Activated T-helper 1 cell treated with anti-CD3 and anti-CD28 coated beads, Interleukin-12 subunit alpha, Interleukin-12 subunit beta, Interleukin-2, Interleukin-4 antibody, amounts not matched to agents 30 ng/mL and 10 ng/mL and 1 ng/mL, durations not matched to agents 14 hours and 24 hours and 36 hours (primary cell): Measurements from ENCODE around the gene PRKCZ. TPM values are rescaled to one million over a fixed set of nuclear protein-coding genes. Genes with fewer than 3 reads are reported as not detected.
A peak's percentile ranks its signal among the peaks of the same experiment; 100 is the strongest.

Source experiments
- DNase-seq: peaks from one replicate; pipeline ENCODE4 v3.0.0; 2021; ENCODE audit warnings: low spot score
- H3K27ac Mint-ChIP-seq: one replicate; pipeline ENCODE4 v1.8.0; 2021; ENCODE audit warnings: mild to moderate bottlenecking, mixed read lengths
- H3K27me3 Mint-ChIP-seq: one replicate; pipeline ENCODE4 v1.8.0; 2022; ENCODE audit warnings: mild to moderate bottlenecking, moderate library complexity, mixed read lengths; ENCODE audit not compliant: insufficient read depth
- H3K36me3 Mint-ChIP-seq: one replicate; pipeline ENCODE4 v1.8.0; 2021; ENCODE audit warnings: low read depth, mixed read lengths
- H3K4me1 Mint-ChIP-seq: one replicate; pipeline ENCODE4 v1.8.0; 2021; ENCODE audit warnings: low read depth, mixed read lengths
- H3K4me3 Mint-ChIP-seq: one replicate; pipeline ENCODE4 v1.8.0; 2021; ENCODE audit warnings: mild to moderate bottlenecking, moderate library complexity, mixed read lengths
- H3K9me3 Mint-ChIP-seq: one replicate; pipeline ENCODE4 v1.8.0; 2021; ENCODE audit warnings: mixed read lengths
- intact Hi-C: fragments of 100-400 bp; cut with micrococcal nuclease; formaldehyde crosslinking; loops from one replicate; pipeline ENCODE4 v1.15.1; 2024
- total RNA-seq: library from RNA; stranded (reverse); gene quantifications from 2 replicates; pipeline ENCODE4 v1.2.3, GENCODE V29; 2022

Gene PRKCZ
- total RNA-seq, 1 donor from 2014 or later, result 4.1 TPM

GRCh38 chr1:2194319-2194897, 144.2 kb downstream of the PRKCZ start, which contains the start of gene FAAP20:
Gene FAAP20, minus strand, starts transcription at chr1:2194772. Its CDS starts 23 bp downstream, at chr1:2194749.
- H3K27me3 Mint-ChIP-seq, result no peaks in the 10 kb centered on the region
- intact Hi-C loops, result loop anchor here (1.0 to 2.0 kb wide), 4 partner anchors 33 to 392 kb away; partner anchors contain the start of genes MORN1, PRXL2B and RER1
- peak within 1 kb of the TSS; percentile 84 for H3K4me3 Mint-ChIP-seq
- no peak for DNase-seq
- H3K36me3 Mint-ChIP-seq, result no peaks in the 10 kb centered on the region
- H3K27ac Mint-ChIP-seq, result peak within 1 kb of the TSS; percentile 90
- peaks cover 13% of the 10 kb centered on the region for H3K4me1 Mint-ChIP-seq
- H3K9me3 Mint-ChIP-seq, result no peaks in the 10 kb centered on the region

GRCh38 chr1:2194898-2195673, 144.9 kb downstream of the PRKCZ start:
- H3K4me1 Mint-ChIP-seq, result peaks cover 20% of the 10 kb centered on the region
- peak overlapping the region; percentile 84 for H3K4me3 Mint-ChIP-seq
- H3K27ac Mint-ChIP-seq, result peak overlapping the region; percentile 90
- no peaks in the 10 kb centered on the region for H3K27me3 Mint-ChIP-seq
- DNase-seq, result peak; percentile 88
- no peaks in the 10 kb centered on the region for H3K9me3 Mint-ChIP-seq
- intact Hi-C loops, result loop anchor here (1.0 to 5.0 kb wide), 11 partner anchors 9 to 592 kb away; partner anchors contain the start of genes MORN1, PRXL2B and RER1
- H3K36me3 Mint-ChIP-seq, result no peaks in the 10 kb centered on the region

- no peak for DNase-seq
- Mint-ChIP-seq H3K36me3 (no peaks in the 10 kb centered on the region), H3K27ac (no peak overlapping the region), H3K27me3 (no peaks in the 10 kb centered on the region), H3K4me3 (no peak overlapping the region), H3K9me3 (no peaks in the 10 kb centered on the region), H3K4me1 (peaks cover 21% of the 10 kb centered on the region)
- intact Hi-C loops, result loop anchor here (1.0 to 5.0 kb wide), 10 partner anchors 9 to 592 kb away; partner anchors contain the start of genes MORN1, PRXL2B and RER1
Measured at GRCh38 chr1:2195785-2196184, 145.6 kb downstream of the PRKCZ start.

GRCh38 chr1:2196901-2197638, 146.9 kb downstream of the PRKCZ start:
- Mint-ChIP-seq H3K27ac (no peak overlapping the region), H3K4me1 (peaks cover 17% of the 10 kb centered on the region)
- no peak for DNase-seq

GRCh38 chr1:2197707-2198165, 147.5 kb downstream of the PRKCZ start:
- no peak for DNase-seq
- no peak overlapping the region for H3K4me3 Mint-ChIP-seq

More at GRCh38 chr1:2196901-2197638, 146.9 kb downstream of the PRKCZ start:
- intact Hi-C loops, result loop anchor here (5.0 kb wide), 2 partner anchors 445 to 590 kb away; no protein-coding TSS in a partner anchor
- Mint-ChIP-seq H3K9me3 (no peaks in the 10 kb centered on the region), H3K36me3 (no peaks in the 10 kb centered on the region), H3K27me3 (no peaks in the 10 kb centered on the region), H3K4me3 (no peak overlapping the region)

GRCh38 chr1:2198571-2198970, 148.4 kb downstream of the PRKCZ start:
- peaks cover 17% of the 10 kb centered on the region for H3K4me1 Mint-ChIP-seq
- peak overlapping the region; percentile 91 for H3K4me3 Mint-ChIP-seq
- H3K27me3 Mint-ChIP-seq, result no peaks in the 10 kb centered on the region
- no peaks in the 10 kb centered on the region for H3K36me3 Mint-ChIP-seq
- no peaks in the 10 kb centered on the region for H3K9me3 Mint-ChIP-seq
- H3K27ac Mint-ChIP-seq, result peak overlapping the region; percentile 89
- intact Hi-C loops, result loop anchor here (5.0 kb wide), 2 partner anchors 444 to 589 kb away; no protein-coding TSS in a partner anchor
- DNase-seq, result no peak

More at GRCh38 chr1:2197707-2198165, 147.5 kb downstream of the PRKCZ start:
- H3K4me1 Mint-ChIP-seq, result peaks cover 17% of the 10 kb centered on the region
- H3K27ac Mint-ChIP-seq, result peak overlapping the region; percentile 23
- H3K9me3 Mint-ChIP-seq, result no peaks in the 10 kb centered on the region
- intact Hi-C loops, result loop anchor here (5.0 kb wide), 2 partner anchors 445 to 590 kb away; no protein-coding TSS in a partner anchor
- H3K27me3 Mint-ChIP-seq, result no peaks in the 10 kb centered on the region
- no peaks in the 10 kb centered on the region for H3K36me3 Mint-ChIP-seq

- Mint-ChIP-seq H3K27ac (peak overlapping the region; percentile 89), H3K4me3 (peak overlapping the region; percentile 91), H3K4me1 (peaks cover 17% of the 10 kb centered on the region), H3K9me3 (no peaks in the 10 kb centered on the region), H3K27me3 (no peaks in the 10 kb centered on the region), H3K36me3 (no peaks in the 10 kb centered on the region)
- intact Hi-C loops, result loop anchor here (1.0 to 5.0 kb wide), 7 partner anchors 33 to 588 kb away; partner anchors contain the start of genes MORN1 and RER1
- peak; percentile 82 for DNase-seq
Measured at GRCh38 chr1:2199042-2199810, 149.0 kb downstream of the PRKCZ start.

- Mint-ChIP-seq H3K4me3 (no peak overlapping the region), H3K36me3 (no peaks in the 10 kb centered on the region), H3K27me3 (no peaks in the 10 kb centered on the region), H3K27ac (no peak overlapping the region), H3K9me3 (no peaks in the 10 kb centered on the region), H3K4me1 (peaks cover 17% of the 10 kb centered on the region)
- intact Hi-C loops, result loop anchor here (5.0 kb wide), 1 partner anchor 1572 kb away; the partner anchor contains the start of gene SMIM1
- DNase-seq, result no peak
Measured at GRCh38 chr1:2200308-2200943, 150.2 kb downstream of the PRKCZ start.

GRCh38 chr1:2201062-2201461, 150.9 kb downstream of the PRKCZ start:
- intact Hi-C loops, result loop anchor here (5.0 kb wide), 1 partner anchor 1571 kb away; the partner anchor contains the start of gene SMIM1
- peaks cover 17% of the 10 kb centered on the region for H3K4me1 Mint-ChIP-seq
- DNase-seq, result no peak
- no peaks in the 10 kb centered on the region for H3K27me3 Mint-ChIP-seq
- no peaks in the 10 kb centered on the region for H3K9me3 Mint-ChIP-seq
- no peak overlapping the region for H3K4me3 Mint-ChIP-seq
- no peaks in the 10 kb centered on the region for H3K36me3 Mint-ChIP-seq
- H3K27ac Mint-ChIP-seq, result no peak overlapping the region

GRCh38 chr1:2202008-2202575, 151.9 kb downstream of the PRKCZ start:
- Mint-ChIP-seq H3K36me3 (no peaks in the 10 kb centered on the region), H3K27ac (no peak overlapping the region), H3K4me1 (peaks cover 17% of the 10 kb centered on the region)

More at GRCh38 chr1:2202008-2202575, 151.9 kb downstream of the PRKCZ start:
- H3K4me3 Mint-ChIP-seq, result no peak overlapping the region
- no peak for DNase-seq
- intact Hi-C loops, result loop anchor here (5.0 kb wide), 1 partner anchor 1570 kb away; the partner anchor contains the start of gene SMIM1
- H3K27me3 Mint-ChIP-seq, result no peaks in the 10 kb centered on the region
- no peaks in the 10 kb centered on the region for H3K9me3 Mint-ChIP-seq
